Measurements from ENCODE around the gene PTPRA. TPM values are rescaled to one million over a fixed set of nuclear protein-coding genes. Genes with fewer than 3 reads are reported as not detected.

The PTPRA gene
- polyA plus RNA-seq, 1 donor (not counting 4 experiments of a cell fraction or from before 2014, with no cell fraction given), result 53.3 TPM

- Histone ChIP-seq H3K4me2 (ENCODE audit: control insufficient read depth, extremely low read depth, insufficient read depth, low read depth, low read length) (no peak overlapping the region), H3K27ac (ENCODE audit: control insufficient read depth, insufficient read depth, low read length) (no peak overlapping the region), H3K9ac (ENCODE audit: control insufficient read depth, extremely low read depth, insufficient read depth, low read length) (no peak overlapping the region), H2AFZ (ENCODE audit: control insufficient read depth, low read length) (no peak overlapping the region), H3K4me1 (ENCODE audit: control insufficient read depth, extremely low read depth, insufficient read depth, low read length) (peaks cover 7% of the 10 kb centered on the region), H3K9me3 (ENCODE audit: control insufficient read depth, low read depth, low read length) (no peaks in the 10 kb centered on the region), H4K20me1 (ENCODE audit: control insufficient read depth, extremely low read depth, insufficient read depth, low read length) (peaks cover 3% of the 10 kb centered on the region), H3K79me2 (ENCODE audit: control insufficient read depth, insufficient read depth, low read length) (no peaks in the 10 kb centered on the region), H3K36me3 (ENCODE audit: control insufficient read depth in 2 of 2, extremely low read depth in 1 of 2, insufficient read depth in 2 of 2, low read length in 2 of 2) (peaks cover 5 to 8% of the 10 kb centered on the region in 2 experiments), H3K27me3 (ENCODE audit: control insufficient read depth, extremely low read depth, insufficient read depth, low read length) (no peaks in the 10 kb centered on the region), H3K9me1 (ENCODE audit: control insufficient read depth, extremely low read depth, insufficient read depth, low read length) (no peaks in the 10 kb centered on the region), H3K4me3 (ENCODE audit: control insufficient read depth in 2 of 3, extremely low read depth in 1 of 3, insufficient read depth in 2 of 3, low read depth in 1 of 3, low read length in 3 of 3) (no peak overlapping the region)
- dilution Hi-C loops (cut with MboI; ENCODE audit: extremely low pct_ligation_motif_present, low sequenced_read_pairs), result no loop called here
- no peak for DNase-seq (ENCODE audit: low read depth, low spot score)
- no peak for TF ChIP-seq CTCF (optimal IDR thresholded peaks at IDR 0.05 in 1 of 3, IDR thresholded peaks at IDR 0.05 in 1 of 3, conservative IDR thresholded peaks at IDR 0.05 in 1 of 3; ENCODE audit: extremely low read depth in 1 of 3, insufficient read depth in 2 of 3, low read length in 3 of 3)
- no peak for TF ChIP-seq EZH2 (IDR thresholded peaks at IDR 0.05; ENCODE audit: low read length)
- FAIRE-seq, result peak; percentile 63
Measured at GRCh38 chr20:2984028-2984501, 110.8 kb downstream of the PTPRA start.

DNA sequence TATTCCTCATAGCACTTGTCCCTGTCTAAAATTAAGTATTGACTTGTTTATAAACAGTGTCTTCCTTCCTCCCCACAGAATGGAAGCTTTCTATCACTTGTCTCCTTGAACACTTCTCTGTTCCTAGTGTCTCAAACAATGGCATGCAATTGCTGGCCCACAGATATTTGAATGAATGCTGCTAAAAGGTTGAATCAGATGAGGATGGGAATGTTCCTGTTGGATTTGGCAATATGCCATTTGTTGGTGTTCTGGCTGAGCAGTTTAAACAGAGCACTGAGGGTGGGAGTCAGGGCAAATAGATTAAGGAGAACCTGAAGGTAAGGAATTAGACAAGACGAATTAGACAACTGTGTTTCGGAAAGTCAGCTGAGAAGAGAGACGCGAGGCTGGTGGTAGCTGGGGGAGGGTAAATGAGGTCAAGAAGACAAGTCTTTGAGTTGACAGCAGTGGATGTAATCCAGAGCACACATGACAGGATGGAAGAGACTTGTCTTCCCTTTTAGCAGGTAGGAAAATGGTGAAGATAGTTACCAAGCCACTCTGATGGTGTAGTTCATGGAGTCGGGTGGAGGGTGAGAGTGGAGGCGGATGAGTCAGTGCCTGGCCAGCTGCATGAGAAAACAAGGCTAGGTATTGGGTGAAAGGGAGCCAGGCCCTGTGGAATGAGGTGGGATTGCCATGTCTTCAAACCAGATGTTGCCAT, 111.8 kb downstream of the PTPRA start:
- Histone ChIP-seq H3K9ac (ENCODE audit: control insufficient read depth, extremely low read depth, insufficient read depth, low read length) (no peak overlapping the region), H3K36me3 (ENCODE audit: control insufficient read depth in 2 of 2, extremely low read depth in 1 of 2, insufficient read depth in 2 of 2, low read length in 2 of 2) (peaks cover 5 to 12% of the 10 kb centered on the region in 2 experiments), H3K9me1 (ENCODE audit: control insufficient read depth, extremely low read depth, insufficient read depth, low read length) (no peaks in the 10 kb centered on the region), H3K4me2 (ENCODE audit: control insufficient read depth, extremely low read depth, insufficient read depth, low read depth, low read length) (no peak overlapping the region), H3K4me3 (ENCODE audit: control insufficient read depth in 2 of 3, extremely low read depth in 1 of 3, insufficient read depth in 2 of 3, low read depth in 1 of 3, low read length in 3 of 3) (no peak overlapping the region), H3K27ac (ENCODE audit: control insufficient read depth, insufficient read depth, low read length) (no peak overlapping the region), H3K27me3 (ENCODE audit: control insufficient read depth, extremely low read depth, insufficient read depth, low read length) (no peaks in the 10 kb centered on the region), H3K4me1 (ENCODE audit: control insufficient read depth, extremely low read depth, insufficient read depth, low read length) (peaks cover 7% of the 10 kb centered on the region), H3K79me2 (ENCODE audit: control insufficient read depth, insufficient read depth, low read length) (no peaks in the 10 kb centered on the region), H2AFZ (ENCODE audit: control insufficient read depth, low read length) (no peak overlapping the region), H3K9me3 (ENCODE audit: control insufficient read depth, low read depth, low read length) (no peaks in the 10 kb centered on the region), H4K20me1 (ENCODE audit: control insufficient read depth, extremely low read depth, insufficient read depth, low read length) (peaks cover 3% of the 10 kb centered on the region)
- FAIRE-seq (peak; percentile 88), DNase-seq (ENCODE audit: low read depth, low spot score) (no peak)
- dilution Hi-C loops (cut with MboI; ENCODE audit: extremely low pct_ligation_motif_present, low sequenced_read_pairs), result no loop called here
- TF ChIP-seq CTCF (optimal IDR thresholded peaks at IDR 0.05 in 1 of 3, IDR thresholded peaks at IDR 0.05 in 1 of 3, conservative IDR thresholded peaks at IDR 0.05 in 1 of 3; ENCODE audit: extremely low read depth in 1 of 3, insufficient read depth in 2 of 3, low read length in 3 of 3) (no peak), EZH2 (IDR thresholded peaks at IDR 0.05; ENCODE audit: low read length) (no peak)

Data from keratinocyte (primary cell).